Esophagus squamous epithelium (tissue), 4 donors: ENCODE data around the gene PLCB2.

Source experiments
- CTCF ChIP-seq, 6 experiments: fragments of 450-650 bp in 4 of 6; fragments of 200-600 bp in 2 of 6; sonication (generic) in 2 of 6; IDR thresholded peaks; one replicate each; pipeline ENCODE4 v1.5.1; 2016 to 2019; ENCODE audit warnings: antibody characterized with exemption in 6 of 6, mild to moderate bottlenecking in 4 of 6, moderate library complexity in 4 of 6
- POLR2A ChIP-seq, 4 donors: fragments of 450-650 bp; IDR thresholded peaks; one replicate each; pipeline ENCODE4 v1.6.1; 2017; ENCODE audit warnings: antibody characterized with exemption in 4 of 4, mild to moderate bottlenecking in 4 of 4, moderate library complexity in 3 of 4

- TF ChIP-seq CTCF (IDR thresholded peaks at IDR 0.05) (no peak), POLR2A (IDR thresholded peaks at IDR 0.05) (no peak)
Observed at GRCh38 chr15:40352281-40352901, 44.7 kb upstream of the PLCB2 start.
